A172 (cell line): ENCODE data around the gene TREM1. TPM values are rescaled to one million over a fixed set of nuclear protein-coding genes. Genes with fewer than 3 reads are reported as not detected.
"Not testable (repeated sequence)": the region's sequence is repeated elsewhere in the genome, so short reads cannot be mapped to it uniquely, and the experiment has no call there.

Source experiments
- DNase-seq: peaks from one replicate; pipeline ENCODE4 v3.0.0-alpha.2; 2015; ENCODE audit warnings: low spot score
- total RNA-seq: library from RNA; depleted of rRNA; stranded (reverse); fragments of >200 nt; shearing (Covaris generic); gene quantifications from 2 replicates; pipeline ENCODE4 v1.2.3, GENCODE V29; 2014

TREM1 gene
- total RNA-seq, 1 experiment from 2014 or later: not detected

- no peak for DNase-seq
Measured at GRCh38 chr6:41258196-41258493, 28.3 kb downstream of the TREM1 start.

- DNase-seq: peak; percentile 17
Measured at GRCh38 chr6:41257369-41258195, 28.9 kb downstream of the TREM1 start.

GRCh38 chr6:41256383-41256782, 30.1 kb downstream of the TREM1 start:
- DNase-seq: no peak

- DNase-seq: no peak
Measured at GRCh38 chr6:41255638-41256246, 30.7 kb downstream of the TREM1 start.

GRCh38 chr6:41255110-41255509, 31.4 kb downstream of the TREM1 start:
- DNase-seq: no peak

GRCh38 chr6:41252401-41253169, 33.9 kb downstream of the TREM1 start:
- DNase-seq: no peak

GRCh38 chr6:41247882-41248705, 38.4 kb downstream of the TREM1 start:
- DNase-seq: no peak

GRCh38 chr6:41247288-41247865, 39.1 kb downstream of the TREM1 start:
- DNase-seq: no peak

GRCh38 chr6:41246529-41246928, 40.0 kb downstream of the TREM1 start:
- DNase-seq: not testable (repeated sequence)

- DNase-seq: no peak
Measured at GRCh38 chr6:41239467-41240159, 46.9 kb downstream of the TREM1 start.

GRCh38 chr6:41237128-41237527, 49.4 kb downstream of the TREM1 start:
- DNase-seq: no peak

GRCh38 chr6:41236276-41236675, 50.2 kb downstream of the TREM1 start:
- no peak for DNase-seq

GRCh38 chr6:41232667-41233066, 53.8 kb downstream of the TREM1 start:
- no peak for DNase-seq

GRCh38 chr6:41231246-41231645, 55.2 kb downstream of the TREM1 start:
- no peak for DNase-seq

GRCh38 chr6:41229721-41230120, 56.8 kb downstream of the TREM1 start:
- no peak for DNase-seq

GRCh38 chr6:41228616-41229015, 57.9 kb downstream of the TREM1 start:
- DNase-seq: no peak

GRCh38 chr6:41228096-41228495, 58.4 kb downstream of the TREM1 start, which contains the start of gene TREML4:
Gene TREML4 (plus strand): TSS chr6:41228349. CDS start chr6:41228428, 79 bp downstream.
- no peak for DNase-seq

GRCh38 chr6:41226752-41227151, 59.7 kb downstream of the TREM1 start:
- DNase-seq: no peak

- no peak for DNase-seq
Measured at GRCh38 chr6:41224800-41225199, 61.7 kb downstream of the TREM1 start.
